HPDE6-E6E7 (cell line): ENCODE measurements around the gene MED13L.

Experiments
- DNase-seq: peaks from one replicate; pipeline ENCODE4 v3.0.0; 2011; ENCODE audit warnings: missing footprints; ENCODE audit errors: extremely low spot score

MED13L gene

GRCh38 chr12:115910057-115910456 is 367.4 kb downstream of the MED13L start:
- DNase-seq = no peak
